ENCODE measurements around the gene KIRREL3.

The KIRREL3 gene

DNA sequence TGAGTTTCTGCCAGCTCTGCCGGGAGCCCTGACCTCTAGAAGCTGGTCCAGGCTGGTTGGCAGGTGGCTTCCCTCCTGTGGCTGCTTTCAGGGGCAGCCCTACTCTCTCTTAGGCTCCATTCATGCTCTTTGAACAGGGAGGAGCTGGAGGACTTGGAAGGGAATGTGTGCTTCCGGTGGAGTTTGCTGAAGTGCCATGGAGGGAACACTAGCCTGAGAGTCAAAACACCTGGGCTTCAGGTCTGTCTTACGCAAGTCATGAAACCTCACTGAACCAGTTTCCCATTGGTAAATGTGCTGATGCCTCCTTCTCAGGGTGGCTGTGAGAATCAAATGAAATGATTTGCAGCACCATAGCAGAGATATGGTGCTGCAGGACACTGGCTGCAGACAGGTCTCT is 224.5 kb downstream of the KIRREL3 start:
- Histone ChIP-seq H3K4me3 (replicated peaks; ENCODE audit: insufficient read depth, low read length) (no peak overlapping the region), H3K27ac (replicated peaks) (no peak overlapping the region), H3K27me3 (ENCODE audit: insufficient read depth, poor library complexity, severe bottlenecking) (no peaks in the 10 kb centered on the region)
- DNase-seq (ENCODE audit: low read depth in 1 of 2, low spot score in 1 of 2): no peak
- TF ChIP-seq REST (IDR thresholded peaks at IDR 0.05; ENCODE audit: insufficient replicate concordance, low read depth) (no peak), GABPA (IDR thresholded peaks at IDR 0.05; ENCODE audit: low read depth) (no peak), POLR2AphosphoS5 (IDR thresholded peaks at IDR 0.05; ENCODE audit: low read depth) (no peak), SPI1 (IDR thresholded peaks at IDR 0.05; ENCODE audit: borderline replicate concordance, low read depth) (no peak)
- TF ChIP-seq, protein P1, sequence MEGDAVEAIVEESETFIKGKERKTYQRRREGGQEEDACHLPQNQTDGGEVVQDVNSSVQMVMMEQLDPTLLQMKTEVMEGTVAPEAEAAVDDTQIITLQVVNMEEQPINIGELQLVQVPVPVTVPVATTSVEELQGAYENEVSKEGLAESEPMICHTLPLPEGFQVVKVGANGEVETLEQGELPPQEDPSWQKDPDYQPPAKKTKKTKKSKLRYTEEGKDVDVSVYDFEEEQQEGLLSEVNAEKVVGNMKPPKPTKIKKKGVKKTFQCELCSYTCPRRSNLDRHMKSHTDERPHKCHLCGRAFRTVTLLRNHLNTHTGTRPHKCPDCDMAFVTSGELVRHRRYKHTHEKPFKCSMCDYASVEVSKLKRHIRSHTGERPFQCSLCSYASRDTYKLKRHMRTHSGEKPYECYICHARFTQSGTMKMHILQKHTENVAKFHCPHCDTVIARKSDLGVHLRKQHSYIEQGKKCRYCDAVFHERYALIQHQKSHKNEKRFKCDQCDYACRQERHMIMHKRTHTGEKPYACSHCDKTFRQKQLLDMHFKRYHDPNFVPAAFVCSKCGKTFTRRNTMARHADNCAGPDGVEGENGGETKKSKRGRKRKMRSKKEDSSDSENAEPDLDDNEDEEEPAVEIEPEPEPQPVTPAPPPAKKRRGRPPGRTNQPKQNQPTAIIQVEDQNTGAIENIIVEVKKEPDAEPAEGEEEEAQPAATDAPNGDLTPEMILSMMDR (IDR thresholded peaks at IDR 0.05; ENCODE audit: insufficient read depth, low read length): no peak

DNA sequence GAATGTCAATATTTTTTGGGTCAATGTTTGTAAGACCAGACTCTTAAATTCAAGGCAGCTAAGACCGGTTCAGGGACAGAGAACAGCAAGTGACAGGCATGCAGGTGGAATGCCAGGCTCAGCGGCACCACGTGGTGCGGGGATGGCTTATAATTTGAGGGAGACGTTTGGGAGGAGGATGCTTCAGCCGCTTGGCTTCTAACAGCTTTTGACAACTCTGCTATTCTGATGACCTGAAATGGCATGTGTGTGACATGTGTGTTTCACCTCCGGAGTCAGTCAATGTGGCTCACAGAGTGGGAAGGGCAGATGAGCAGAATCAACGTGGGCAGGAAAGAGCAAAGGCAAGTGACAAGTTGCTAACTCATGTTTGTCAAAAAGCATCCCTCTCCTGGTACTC is 228.3 kb downstream of the KIRREL3 start:
- H3K27me3 ChIP-seq (ENCODE audit: insufficient read depth, poor library complexity, severe bottlenecking): no peaks in the 10 kb centered on the region
- TF ChIP-seq REST (IDR thresholded peaks at IDR 0.05; ENCODE audit: insufficient replicate concordance, low read depth) (no peak), GABPA (IDR thresholded peaks at IDR 0.05; ENCODE audit: low read depth) (no peak), POLR2AphosphoS5 (IDR thresholded peaks at IDR 0.05; ENCODE audit: low read depth) (no peak), SPI1 (IDR thresholded peaks at IDR 0.05; ENCODE audit: borderline replicate concordance, low read depth) (no peak)
- TF ChIP-seq, protein P1 (IDR thresholded peaks at IDR 0.05; ENCODE audit: insufficient read depth, low read length): no peak
- no peak overlapping the region for H3K4me3 ChIP-seq (replicated peaks; ENCODE audit: insufficient read depth, low read length)
- DNase-seq (ENCODE audit: low read depth in 1 of 2, low spot score in 1 of 2): no peak
- H3K27ac ChIP-seq (replicated peaks): no peak overlapping the region

- DNase-seq (ENCODE audit: low read depth in 1 of 2, low spot score in 1 of 2): no peak
- Histone ChIP-seq H3K27me3 (ENCODE audit: insufficient read depth, poor library complexity, severe bottlenecking) (no peaks in the 10 kb centered on the region), H3K27ac (replicated peaks) (no peak overlapping the region), H3K4me3 (replicated peaks; ENCODE audit: insufficient read depth, low read length) (no peak overlapping the region)
- no peak for TF ChIP-seq GABPA (IDR thresholded peaks at IDR 0.05; ENCODE audit: low read depth)
- TF ChIP-seq SPI1 (IDR thresholded peaks at IDR 0.05; ENCODE audit: borderline replicate concordance, low read depth): no peak
Observed at GRCh38 chr11:126768702-126769101, 231.9 kb downstream of the KIRREL3 start.

- TF ChIP-seq REST (IDR thresholded peaks at IDR 0.05; ENCODE audit: insufficient replicate concordance, low read depth) (no peak), SPI1 (IDR thresholded peaks at IDR 0.05; ENCODE audit: borderline replicate concordance, low read depth) (no peak), POLR2AphosphoS5 (IDR thresholded peaks at IDR 0.05; ENCODE audit: low read depth) (no peak), GABPA (IDR thresholded peaks at IDR 0.05; ENCODE audit: low read depth) (no peak)
- TF ChIP-seq, protein P1 (IDR thresholded peaks at IDR 0.05; ENCODE audit: insufficient read depth, low read length): no peak
- no peak overlapping the region for H3K4me3 ChIP-seq (replicated peaks; ENCODE audit: insufficient read depth, low read length)
- H3K27ac ChIP-seq (replicated peaks): no peak overlapping the region
- no peaks in the 10 kb centered on the region for H3K27me3 ChIP-seq (ENCODE audit: insufficient read depth, poor library complexity, severe bottlenecking)
- DNase-seq (ENCODE audit: low read depth in 1 of 2, low spot score in 1 of 2): no peak
Observed at GRCh38 chr11:126766440-126766839, 234.1 kb downstream of the KIRREL3 start.

All from HL-60 (cell line).